Measurements from ENCODE around the gene EID1. TPM values are rescaled to one million over a fixed set of nuclear protein-coding genes. Genes with fewer than 3 reads are reported as not detected.

EID1 gene
- polyA plus RNA-seq, 1 of the 3 experiments (the other 2 are of a cell fraction) = 228 TPM

DNA sequence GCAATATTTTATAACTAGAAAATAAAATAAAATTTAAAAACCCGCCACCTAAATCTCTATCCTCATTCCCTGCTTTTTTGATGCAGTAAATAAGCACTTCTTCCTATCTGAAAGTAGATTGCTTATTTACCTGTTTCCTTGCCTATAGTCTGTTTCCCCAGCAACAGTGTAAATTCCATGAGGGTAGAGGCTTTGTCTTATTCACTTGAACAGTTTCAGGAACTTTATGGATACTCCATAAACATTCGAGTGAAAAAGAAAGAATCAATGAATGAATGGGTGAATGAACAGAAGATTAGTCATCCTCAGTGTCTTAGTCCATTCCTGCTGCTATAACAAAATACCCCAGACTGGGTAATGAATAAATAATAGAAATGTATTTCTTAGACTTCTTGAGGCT is 44.1 kb downstream of the EID1 start:
- Histone ChIP-seq H3K9me3 (no peaks in the 10 kb centered on the region), H3K79me2 (ENCODE audit: insufficient read depth) (no peaks in the 10 kb centered on the region), H3K36me3 (replicated peaks in 1 of 2; ENCODE audit: control insufficient read depth in 1 of 2, insufficient read depth in 2 of 2, low read length in 1 of 2) (no peaks in the 10 kb centered on the region), H3K4me2 (no peak overlapping the region), H3K27ac (ENCODE audit: low read depth in 2 of 2, low read length in 1 of 2) (no peak overlapping the region), H3K9me2 (no peaks in the 10 kb centered on the region), H2AFZ (ENCODE audit: low read depth) (no peak overlapping the region), H3K9ac (no peak overlapping the region), H3K4me1 (ENCODE audit: control insufficient read depth in 1 of 2, insufficient read depth in 2 of 2, low read depth in 1 of 2, low read length in 1 of 2) (peaks cover 0 to 19% of the 10 kb centered on the region in 2 experiments; a peak in 3 of 4 replicates), H3K27me3 (ENCODE audit: insufficient read depth) (no peaks in the 10 kb centered on the region), H3K4me3 (ENCODE audit: low read depth in 2 of 2, low read length in 1 of 2) (no peak overlapping the region), H4K20me1 (ENCODE audit: insufficient read depth) (no peaks in the 10 kb centered on the region), H3F3A (replicated peaks; ENCODE audit: insufficient read depth) (peaks cover 23% of the 10 kb centered on the region)
- 89% methylated on average over 2 of the region's 2 CpGs for WGBS (ENCODE audit: low lambda C conversion rate)
- no peak for DNase-seq
- ChIA-PET POLR2A (no interaction called here), CTCF (no interaction called here)
- TF ChIP-seq RXRA (IDR thresholded peaks at IDR 0.05; ENCODE audit: borderline replicate concordance, low read depth) (no peak), FOSL2 (IDR thresholded peaks at IDR 0.05; ENCODE audit: borderline replicate concordance, low read depth) (no peak), RAD21 (IDR thresholded peaks at IDR 0.05; ENCODE audit: low read length) (no peak)
- TF ChIP-seq, protein P1, sequence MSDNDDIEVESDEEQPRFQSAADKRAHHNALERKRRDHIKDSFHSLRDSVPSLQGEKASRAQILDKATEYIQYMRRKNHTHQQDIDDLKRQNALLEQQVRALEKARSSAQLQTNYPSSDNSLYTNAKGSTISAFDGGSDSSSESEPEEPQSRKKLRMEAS (IDR thresholded peaks at IDR 0.05; ENCODE audit: low read depth) = no peak

DNA sequence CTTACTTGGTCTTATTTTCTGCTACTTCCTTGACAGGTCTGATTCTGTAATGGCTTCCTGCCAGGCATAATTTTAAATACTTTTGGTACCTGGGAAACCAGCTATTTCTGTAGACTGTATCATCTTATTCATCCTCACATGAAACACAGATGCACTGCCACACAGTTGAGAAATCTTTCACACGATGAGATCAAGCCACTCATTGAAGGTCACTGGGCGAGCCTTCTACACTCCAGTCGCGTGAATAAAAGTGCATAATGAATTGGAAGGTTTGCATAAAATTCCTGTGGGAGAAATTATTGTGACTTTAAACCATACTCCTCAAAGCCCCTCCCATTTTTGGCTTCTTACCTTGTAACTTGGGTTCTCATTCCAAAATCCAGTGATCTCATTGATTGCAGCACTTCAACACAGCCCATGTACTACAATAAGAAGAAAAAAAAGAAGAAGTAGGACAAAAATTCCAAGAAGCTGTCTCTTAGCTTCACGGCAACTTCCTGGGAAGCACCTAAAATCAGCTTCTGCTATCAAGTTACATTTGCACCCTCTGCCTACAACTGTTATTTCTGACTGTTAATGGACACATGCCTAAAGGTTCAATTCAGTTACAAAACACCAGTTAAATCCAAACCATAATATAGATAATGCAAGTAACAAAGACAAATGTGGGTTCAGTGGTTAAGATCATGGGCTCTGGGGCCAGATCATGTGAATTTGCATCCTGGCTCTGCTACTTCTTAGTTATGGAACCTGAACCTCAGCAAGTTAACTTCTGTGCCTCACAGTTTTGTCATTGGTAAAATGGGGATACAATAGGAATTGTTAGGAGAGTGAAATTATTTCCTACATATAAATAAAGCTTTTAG is 46.8 kb downstream of the EID1 start:
- DNase-seq = no peak
- H3K4me2 ChIP-seq = peak overlapping the region; percentile 85
- H2AFZ ChIP-seq (ENCODE audit: low read depth) = peak overlapping the region; percentile 88
- POLR2A ChIA-PET = no interaction called here
- H3K9me3 ChIP-seq = no peaks in the 10 kb centered on the region
- no peaks in the 10 kb centered on the region for H3K36me3 ChIP-seq (replicated peaks in 1 of 2; ENCODE audit: control insufficient read depth in 1 of 2, insufficient read depth in 2 of 2, low read length in 1 of 2)
- TF ChIP-seq RAD21 (IDR thresholded peaks at IDR 0.05; ENCODE audit: low read length) (no peak), EP300 (IDR thresholded peaks at IDR 0.05; ENCODE audit: borderline replicate concordance in 1 of 2, low read depth in 1 of 2, low read length in 1 of 2) (no peak), CHD2 (IDR thresholded peaks at IDR 0.05; ENCODE audit: low read length, partially characterized antibody) (no peak), TAF1 (IDR thresholded peaks at IDR 0.05; ENCODE audit: borderline replicate concordance, low read depth, low read length) (no peak), EZH2phosphoT487 (IDR thresholded peaks at IDR 0.05; ENCODE audit: borderline replicate concordance, low read depth) (no peak), RCOR1 (IDR thresholded peaks at IDR 0.05; ENCODE audit: low read length) (no peak), SMC3 (IDR thresholded peaks at IDR 0.05; ENCODE audit: low read depth, low read length) (no peak)
- TF ChIP-seq, protein P2, sequence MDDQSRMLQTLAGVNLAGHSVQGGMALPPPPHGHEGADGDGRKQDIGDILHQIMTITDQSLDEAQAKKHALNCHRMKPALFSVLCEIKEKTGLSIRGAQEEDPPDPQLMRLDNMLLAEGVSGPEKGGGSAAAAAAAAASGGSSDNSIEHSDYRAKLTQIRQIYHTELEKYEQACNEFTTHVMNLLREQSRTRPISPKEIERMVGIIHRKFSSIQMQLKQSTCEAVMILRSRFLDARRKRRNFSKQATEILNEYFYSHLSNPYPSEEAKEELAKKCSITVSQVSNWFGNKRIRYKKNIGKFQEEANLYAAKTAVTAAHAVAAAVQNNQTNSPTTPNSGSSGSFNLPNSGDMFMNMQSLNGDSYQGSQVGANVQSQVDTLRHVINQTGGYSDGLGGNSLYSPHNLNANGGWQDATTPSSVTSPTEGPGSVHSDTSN (IDR thresholded peaks at IDR 0.05) = no peak
- TF ChIP-seq, protein P3, sequence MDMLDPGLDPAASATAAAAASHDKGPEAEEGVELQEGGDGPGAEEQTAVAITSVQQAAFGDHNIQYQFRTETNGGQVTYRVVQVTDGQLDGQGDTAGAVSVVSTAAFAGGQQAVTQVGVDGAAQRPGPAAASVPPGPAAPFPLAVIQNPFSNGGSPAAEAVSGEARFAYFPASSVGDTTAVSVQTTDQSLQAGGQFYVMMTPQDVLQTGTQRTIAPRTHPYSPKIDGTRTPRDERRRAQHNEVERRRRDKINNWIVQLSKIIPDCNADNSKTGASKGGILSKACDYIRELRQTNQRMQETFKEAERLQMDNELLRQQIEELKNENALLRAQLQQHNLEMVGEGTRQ (IDR thresholded peaks at IDR 0.05; ENCODE audit: borderline replicate concordance, low read depth, low read length) = no peak
- TF ChIP-seq, protein P4, sequence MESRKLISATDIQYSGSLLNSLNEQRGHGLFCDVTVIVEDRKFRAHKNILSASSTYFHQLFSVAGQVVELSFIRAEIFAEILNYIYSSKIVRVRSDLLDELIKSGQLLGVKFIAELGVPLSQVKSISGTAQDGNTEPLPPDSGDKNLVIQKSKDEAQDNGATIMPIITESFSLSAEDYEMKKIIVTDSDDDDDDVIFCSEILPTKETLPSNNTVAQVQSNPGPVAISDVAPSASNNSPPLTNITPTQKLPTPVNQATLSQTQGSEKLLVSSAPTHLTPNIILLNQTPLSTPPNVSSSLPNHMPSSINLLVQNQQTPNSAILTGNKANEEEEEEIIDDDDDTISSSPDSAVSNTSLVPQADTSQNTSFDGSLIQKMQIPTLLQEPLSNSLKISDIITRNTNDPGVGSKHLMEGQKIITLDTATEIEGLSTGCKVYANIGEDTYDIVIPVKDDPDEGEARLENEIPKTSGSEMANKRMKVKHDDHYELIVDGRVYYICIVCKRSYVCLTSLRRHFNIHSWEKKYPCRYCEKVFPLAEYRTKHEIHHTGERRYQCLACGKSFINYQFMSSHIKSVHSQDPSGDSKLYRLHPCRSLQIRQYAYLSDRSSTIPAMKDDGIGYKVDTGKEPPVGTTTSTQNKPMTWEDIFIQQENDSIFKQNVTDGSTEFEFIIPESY (IDR thresholded peaks at IDR 0.05; ENCODE audit: borderline replicate concordance, low read depth) = no peak
- TF ChIP-seq, protein P5, sequence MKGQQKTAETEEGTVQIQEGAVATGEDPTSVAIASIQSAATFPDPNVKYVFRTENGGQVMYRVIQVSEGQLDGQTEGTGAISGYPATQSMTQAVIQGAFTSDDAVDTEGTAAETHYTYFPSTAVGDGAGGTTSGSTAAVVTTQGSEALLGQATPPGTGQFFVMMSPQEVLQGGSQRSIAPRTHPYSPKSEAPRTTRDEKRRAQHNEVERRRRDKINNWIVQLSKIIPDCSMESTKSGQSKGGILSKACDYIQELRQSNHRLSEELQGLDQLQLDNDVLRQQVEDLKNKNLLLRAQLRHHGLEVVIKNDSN (IDR thresholded peaks at IDR 0.05; ENCODE audit: borderline replicate concordance, low read depth) = no peak
- H3K9me2 ChIP-seq = no peaks in the 10 kb centered on the region
- H3K4me3 ChIP-seq (ENCODE audit: low read depth in 2 of 2, low read length in 1 of 2) = no peak overlapping the region
- peak overlapping the region; percentile 7 to 98; a peak in 3 of 4 replicates for H3K27ac ChIP-seq (ENCODE audit: low read depth in 2 of 2, low read length in 1 of 2)
- WGBS (ENCODE audit: low lambda C conversion rate) = 92% methylated on average over 5 of the region's 5 CpGs
- H3K4me1 ChIP-seq (ENCODE audit: control insufficient read depth in 1 of 2, insufficient read depth in 2 of 2, low read depth in 1 of 2, low read length in 1 of 2) = peaks cover 0 to 31% of the 10 kb centered on the region in 2 experiments; a peak in 3 of 4 replicates
- CTCF ChIA-PET = no interaction called here
- no peaks in the 10 kb centered on the region for H3K79me2 ChIP-seq (ENCODE audit: insufficient read depth)
- peaks cover 27% of the 10 kb centered on the region for H3F3A ChIP-seq (replicated peaks; ENCODE audit: insufficient read depth)
- peak overlapping the region; percentile 61 for H3K9ac ChIP-seq
- H3K27me3 ChIP-seq (ENCODE audit: insufficient read depth) = no peaks in the 10 kb centered on the region
- no peaks in the 10 kb centered on the region for H4K20me1 ChIP-seq (ENCODE audit: insufficient read depth)
